AG04449 (cell line): ENCODE measurements around the gene KIF5C.

ENCODE experiments used
- CTCF ChIA-PET: fragments of 350-600 bp; formaldehyde crosslinking; extraction: SDS; loops from one replicate; lab custom pipeline; 2021; ENCODE audit warnings: antibody characterized with exemption; lab: Yijun Ruan, JAX
- POLR2A ChIA-PET: fragments of 400-600, 350-600 bp; formaldehyde crosslinking; extraction: SDS; loops from one replicate; lab custom pipeline; 2020; ENCODE audit warnings: antibody characterized with exemption, inconsistent platforms; lab: Yijun Ruan, JAX
- DNase-seq: peaks from one replicate; pipeline ENCODE4 v3.0.0-alpha.2; 2010; ENCODE audit warnings: low read depth, low spot score
- H3K4me3 ChIP-seq: 2 replicates; pipeline ENCODE4 v1.5.1; 2011; ENCODE audit warnings: low read depth, mild to moderate bottlenecking, control low read depth, low read length
- TF ChIP-seq, protein P1 (sequence below): IDR thresholded peaks from one replicate; pipeline ENCODE4 v1.5.1; 2011; ENCODE audit warnings: mild to moderate bottlenecking, moderate library complexity, low read length, control low read depth, inconsistent platforms; ENCODE audit not compliant: insufficient read depth; ENCODE audit errors: missing control alignments

Gene KIF5C

GRCh38 chr2:149015501-149015900 is 140.5 kb downstream of the KIF5C start:
- H3K4me3 ChIP-seq = no peak overlapping the region
- ChIA-PET CTCF (interaction anchor here (1.0 to 8.9 kb wide), 16 partner anchors 8 to 558 kb away, joined by 3 to 180 read pairs (median 8); partner anchors contain the start of genes LYPD6 and LYPD6B), POLR2A (interaction anchor here (0.6 kb wide), 1 partner anchor 11 kb away, joined by 3 read pairs; no protein-coding TSS in a partner anchor)
- DNase-seq = no peak
- TF ChIP-seq, protein P1, sequence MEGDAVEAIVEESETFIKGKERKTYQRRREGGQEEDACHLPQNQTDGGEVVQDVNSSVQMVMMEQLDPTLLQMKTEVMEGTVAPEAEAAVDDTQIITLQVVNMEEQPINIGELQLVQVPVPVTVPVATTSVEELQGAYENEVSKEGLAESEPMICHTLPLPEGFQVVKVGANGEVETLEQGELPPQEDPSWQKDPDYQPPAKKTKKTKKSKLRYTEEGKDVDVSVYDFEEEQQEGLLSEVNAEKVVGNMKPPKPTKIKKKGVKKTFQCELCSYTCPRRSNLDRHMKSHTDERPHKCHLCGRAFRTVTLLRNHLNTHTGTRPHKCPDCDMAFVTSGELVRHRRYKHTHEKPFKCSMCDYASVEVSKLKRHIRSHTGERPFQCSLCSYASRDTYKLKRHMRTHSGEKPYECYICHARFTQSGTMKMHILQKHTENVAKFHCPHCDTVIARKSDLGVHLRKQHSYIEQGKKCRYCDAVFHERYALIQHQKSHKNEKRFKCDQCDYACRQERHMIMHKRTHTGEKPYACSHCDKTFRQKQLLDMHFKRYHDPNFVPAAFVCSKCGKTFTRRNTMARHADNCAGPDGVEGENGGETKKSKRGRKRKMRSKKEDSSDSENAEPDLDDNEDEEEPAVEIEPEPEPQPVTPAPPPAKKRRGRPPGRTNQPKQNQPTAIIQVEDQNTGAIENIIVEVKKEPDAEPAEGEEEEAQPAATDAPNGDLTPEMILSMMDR = no peak

GRCh38 chr2:149015926-149016563 is 141.0 kb downstream of the KIF5C start:
- H3K4me3 ChIP-seq = no peak overlapping the region
- DNase-seq = no peak
- POLR2A ChIA-PET = interaction anchor here (0.6 kb wide), 1 partner anchor 368 kb away, joined by 3 read pairs; no protein-coding TSS in a partner anchor
- CTCF ChIA-PET = interaction anchor here (0.8 to 8.9 kb wide), 29 partner anchors 9 to 571 kb away, joined by 3 to 180 read pairs (median 5); partner anchors contain the start of genes LYPD6 and LYPD6B
- TF ChIP-seq, protein P1 = no peak

GRCh38 chr2:149017116-149017985 is 142.3 kb downstream of the KIF5C start:
- DNase-seq = peak; percentile 31
- ChIA-PET CTCF (interaction anchor here (0.6 to 8.9 kb wide), 86 partner anchors 9 to 570 kb away, joined by 3 to 180 read pairs (median 4); partner anchors contain the start of genes LYPD6 and LYPD6B), POLR2A (interaction anchor here (0.7 to 0.8 kb wide), 2 partner anchors 21 to 194 kb away, joined by 3 read pairs; partner anchors contain the start of gene LYPD6B)
- TF ChIP-seq, protein P1 = peak; percentile 78
- H3K4me3 ChIP-seq = no peak overlapping the region

DNA sequence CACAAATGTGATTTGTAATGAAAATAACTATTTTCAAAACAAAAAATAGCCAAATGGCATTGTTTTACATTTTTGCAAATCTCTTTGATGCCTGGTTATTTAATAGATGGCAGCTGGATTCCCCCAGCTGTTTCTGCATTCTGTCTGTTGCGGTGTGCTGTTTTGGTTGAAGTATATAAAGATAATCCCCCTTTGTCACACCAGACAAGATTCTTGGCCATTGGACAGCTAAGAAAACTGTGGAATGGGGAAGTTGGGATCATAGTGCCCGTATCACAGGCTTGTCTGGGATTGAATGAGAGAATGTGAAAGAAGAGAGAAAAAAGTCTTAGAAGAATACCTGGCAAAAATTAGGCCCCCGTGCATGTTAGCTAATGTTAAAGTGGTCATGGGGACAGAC is 144.0 kb downstream of the KIF5C start:
- CTCF ChIA-PET = interaction anchor here (0.8 to 8.9 kb wide), 13 partner anchors 9 to 576 kb away, joined by 3 to 180 read pairs (median 35); partner anchors contain the start of genes LYPD6 and LYPD6B

DNA sequence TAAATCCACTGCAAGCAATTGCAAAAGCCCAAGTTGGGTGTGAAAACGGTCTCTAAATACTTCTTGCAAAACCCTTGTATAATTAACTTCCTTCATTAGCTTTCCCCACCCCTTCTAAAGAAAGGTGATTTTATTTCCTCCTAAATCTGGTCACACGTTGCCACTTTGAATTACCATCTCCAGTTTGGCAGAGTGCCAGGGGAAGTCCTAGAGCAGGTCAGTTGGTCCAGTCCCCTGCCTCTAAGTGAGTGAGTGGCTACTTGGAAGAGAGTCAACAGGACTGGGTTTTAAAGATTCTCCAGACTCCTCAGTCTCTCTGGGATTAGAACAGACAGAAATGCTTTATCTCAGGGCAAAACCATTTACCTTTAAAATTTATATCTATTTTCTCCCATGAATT is 144.7 kb downstream of the KIF5C start:
- DNase-seq = no peak
- TF ChIP-seq, protein P1 = no peak
- POLR2A ChIA-PET = no interaction called here
- CTCF ChIA-PET = interaction anchor here (1.1 to 8.9 kb wide), 11 partner anchors 8 to 576 kb away, joined by 3 to 180 read pairs (median 35); partner anchors contain the start of genes LYPD6 and LYPD6B
- H3K4me3 ChIP-seq = no peak overlapping the region

More for the DNA sequence above, 144.0 kb downstream of the KIF5C start:
- POLR2A ChIA-PET = no interaction called here
- no peak for DNase-seq
- TF ChIP-seq, protein P1 = no peak
- H3K4me3 ChIP-seq = no peak overlapping the region
